HCT116 (cell line): ENCODE measurements around the gene FGD4. TPM values are rescaled to one million over a fixed set of nuclear protein-coding genes. Genes with fewer than 3 reads are reported as not detected.

Source experiments
- ATAC-seq: fragments of 200-7000 bp; cut with Tn5 transposase; 2 replicates; pipeline ENCODE4 v1.9.1; 2020; ENCODE audit warnings: mild to moderate bottlenecking, moderate library complexity
- BruUV-seq: library from RNA; stranded (reverse); fragments of 400-500 nt; replicated peaks from 2 replicates; lab custom pipeline; 2021; lab: Mats Ljungman, UMichigan
- CTCF ChIA-PET: fragments of 300-600 bp; sonication (Branson Sonifier 250); formaldehyde crosslinking; loops from one replicate; lab custom pipeline; 2021; ENCODE audit warnings: antibody characterized with exemption; lab: Charles Lee
- POLR2A ChIA-PET: fragments of 300-600, 350-600 bp; sonication (Branson Sonifier 250); formaldehyde crosslinking; loops from one replicate; lab custom pipeline; 2021; ENCODE audit warnings: antibody characterized with exemption; lab: Charles Lee
- RAD21 ChIA-PET, 2 experiments: fragments of 300-600 bp; sonication (Branson Sonifier 250); formaldehyde crosslinking; loops; one replicate each; lab custom pipeline; 2023; ENCODE audit warnings: low total read pairs in 2 of 2; ENCODE audit not compliant: uncharacterized antibody in 2 of 2, unreplicated experiment in 2 of 2, low non-redundant PET in 1 of 2; lab: Charles Lee
- DNase-seq: peaks from one replicate; pipeline ENCODE4 v3.0.0-alpha.2; 2010; ENCODE audit warnings: low read depth, low spot score
- H2AFZ ChIP-seq: fragments of 200-600 bp; shearing (Covaris generic), sonication (generic); 2 replicates; pipeline ENCODE4 v1.6.1; 2017; ENCODE audit warnings: low read depth, mixed run types, mixed read lengths, antibody characterized with exemption, low read length; ENCODE audit not compliant: poor library complexity, severe bottlenecking
- H3K27ac ChIP-seq: 2 replicates; pipeline ENCODE4 v1.5.1; 2012; ENCODE audit warnings: low read depth, low read length
- H3K27me3 ChIP-seq: fragments of 200-600 bp; sonication (generic); 2 replicates; pipeline ENCODE4 v1.6.1; 2016; ENCODE audit warnings: mixed run types, low read length, mixed read lengths; ENCODE audit not compliant: insufficient read depth
- H3K36me3 ChIP-seq, 2 experiments: fragments of 200-500 bp in 1 of 2; fragments of 200-600 bp in 1 of 2; sonication (Bioruptor generic) in 1 of 2; sonication (generic) in 1 of 2; 2 replicates each; pipeline versions ENCODE4 v1.5.1 to v1.6.1; 2014 to 2016; ENCODE audit warnings: low read length in 2 of 2, inconsistent platforms in 1 of 2, mixed read lengths in 1 of 2, mixed run types in 1 of 2; ENCODE audit not compliant: insufficient read depth in 2 of 2, control insufficient read depth in 1 of 2
- H3K4me1 ChIP-seq, 2 experiments: fragments of 200-600 bp in 1 of 2; sonication (generic) in 1 of 2; 2 replicates each; pipeline versions ENCODE4 v1.5.1 to v1.6.1; 2012 to 2017; ENCODE audit warnings: low read length in 2 of 2, inconsistent platforms in 1 of 2, mild to moderate bottlenecking in 1 of 2, mixed read lengths in 1 of 2, mixed run types in 1 of 2, moderate library complexity in 1 of 2; ENCODE audit not compliant: insufficient read depth in 2 of 2, control insufficient read depth in 1 of 2
- H3K4me2 ChIP-seq: fragments of 200-600 bp; sonication (generic); 2 replicates; pipeline ENCODE4 v1.6.1; 2017; ENCODE audit warnings: mixed run types, low read length, mixed read lengths
- H3K4me3 ChIP-seq, 2 experiments: fragments of 200-600 bp in 1 of 2; sonication (generic) in 1 of 2; replicated peaks in 1 of 2; 2 replicates each; pipeline ENCODE4 v1.5.1; 2011 to 2016; ENCODE audit warnings: low read length in 2 of 2, control low read depth in 1 of 2, low read depth in 1 of 2, mild to moderate bottlenecking in 1 of 2, mixed read lengths in 1 of 2, mixed run types in 1 of 2
- H3K79me2 ChIP-seq: fragments of 200-600 bp; sonication (generic); 2 replicates; pipeline ENCODE4 v1.6.1; 2017; ENCODE audit warnings: mild to moderate bottlenecking, mixed run types, low read length, moderate library complexity, mixed read lengths; ENCODE audit not compliant: insufficient read depth
- H3K9ac ChIP-seq: fragments of 200-600 bp; sonication (generic); 2 replicates; pipeline ENCODE4 v1.6.1; 2016; ENCODE audit warnings: low read length, mixed read lengths
- H3K9me2 ChIP-seq: fragments of 200-600 bp; sonication (generic), shearing (Covaris generic); 2 replicates; pipeline ENCODE4 v1.6.1; 2017; ENCODE audit warnings: mixed run types, mild to moderate bottlenecking, moderate library complexity; ENCODE audit not compliant: insufficient read depth
- H3K9me3 ChIP-seq, 2 experiments: fragments of 200-500 bp in 1 of 2; fragments of 200-600 bp in 1 of 2; sonication (Bioruptor generic) in 1 of 2; sonication (generic) in 1 of 2; 2 replicates each; pipeline ENCODE4 v1.6.1; 2014 to 2017; ENCODE audit warnings: low read length in 2 of 2, mixed read lengths in 2 of 2, inconsistent platforms in 1 of 2, low read depth in 1 of 2, mild to moderate bottlenecking in 1 of 2, mixed run types in 1 of 2, moderate library complexity in 1 of 2; ENCODE audit not compliant: control insufficient read depth in 1 of 2, insufficient read depth in 1 of 2
- H4K20me1 ChIP-seq: fragments of 200-600 bp; sonication (generic), shearing (Covaris generic); 2 replicates; pipeline ENCODE4 v1.6.1; 2017; ENCODE audit warnings: mixed run types, mild to moderate bottlenecking, moderate library complexity; ENCODE audit not compliant: insufficient read depth
- CEBPB ChIP-seq: IDR thresholded peaks from 2 replicates; pipeline ENCODE4 v1.6.1; 2012; ENCODE audit warnings: low read depth
- EGR1 ChIP-seq: IDR thresholded peaks from 2 replicates; pipeline ENCODE4 v1.6.1; 2012; ENCODE audit warnings: low read depth
- FOSL1 ChIP-seq: IDR thresholded peaks from 2 replicates; pipeline ENCODE4 v1.6.1; 2012; ENCODE audit warnings: low read depth
- MAX ChIP-seq: IDR thresholded peaks from 2 replicates; pipeline ENCODE4 v1.6.1; 2012
- POLR2A ChIP-seq: IDR thresholded peaks from 2 replicates; pipeline ENCODE4 v1.7.0; 2011; ENCODE audit warnings: borderline replicate concordance; ENCODE audit not compliant: insufficient read depth, insufficient read length; ENCODE audit errors: extremely low read depth
- YY1 ChIP-seq: IDR thresholded peaks from 2 replicates; pipeline ENCODE4 v1.6.1; 2011; ENCODE audit warnings: low read length, low read depth, moderate library complexity, mild to moderate bottlenecking; ENCODE audit not compliant: insufficient replicate concordance; ENCODE audit errors: extremely low read depth
- intact Hi-C: fragments of 100-400 bp; cut with micrococcal nuclease; formaldehyde crosslinking; loops from 2 replicates; pipeline ENCODE4 v1.10.0; 2022
- total RNA-seq: library from RNA; stranded (reverse); gene quantifications from one replicate; pipeline ENCODE4 v1.2.1, GENCODE V29; 2021; ENCODE audit not compliant: unreplicated experiment

Gene FGD4
- total RNA-seq, 1 experiment from 2014 or later = 7.7 TPM

GRCh38 chr12:32418221-32418620, 18.9 kb downstream of the FGD4 start:
- intact Hi-C loops = no loop called here
- H3K9me2 ChIP-seq = no peaks in the 10 kb centered on the region
- no peaks in the 10 kb centered on the region for H4K20me1 ChIP-seq
- CTCF ChIA-PET = no interaction called here
- DNase-seq (no peak), ATAC-seq (no peak)
- H3K4me2 ChIP-seq = no peak overlapping the region
- H3K79me2 ChIP-seq = peaks cover 11% of the 10 kb centered on the region; the same call in 1 of the 2 replicates
- no peak overlapping the region for H3K9ac ChIP-seq
- BruUV-seq = no TSS peak
- H2AFZ ChIP-seq = no peak overlapping the region
- H3K36me3 ChIP-seq = no peaks in the 10 kb centered on the region
- no peak for TF ChIP-seq MAX
- no peak for TF ChIP-seq FOSL1
- no peak for TF ChIP-seq CEBPB
- TF ChIP-seq POLR2A = no peak
- TF ChIP-seq YY1 = no peak
- TF ChIP-seq, all 23 proteins: peak for 0
- H3K4me3 ChIP-seq = no peak overlapping the region
- H3K9me3 ChIP-seq = no peaks in the 10 kb centered on the region
- no peak overlapping the region for H3K27ac ChIP-seq
- H3K27me3 ChIP-seq = no peaks in the 10 kb centered on the region
- RAD21 ChIA-PET = no interaction called here
- H3K4me1 ChIP-seq = peaks cover 11 to 19% of the 10 kb centered on the region in 2 experiments
- POLR2A ChIA-PET = no interaction called here

- DNase-seq (no peak), ATAC-seq (peak; percentile 40; the same call in 1 of the 2 replicates)
- Histone ChIP-seq H2AFZ (no peak overlapping the region), H3K4me1 (peaks cover 11 to 19% of the 10 kb centered on the region in 2 experiments), H3K36me3 (no peaks in the 10 kb centered on the region), H3K27ac (no peak overlapping the region), H3K79me2 (peaks cover 8% of the 10 kb centered on the region; the same call in 1 of the 2 replicates), H3K9me2 (no peaks in the 10 kb centered on the region), H3K4me3 (no peak overlapping the region), H3K9me3 (no peaks in the 10 kb centered on the region), H4K20me1 (no peaks in the 10 kb centered on the region), H3K27me3 (no peaks in the 10 kb centered on the region), H3K9ac (no peak overlapping the region), H3K4me2 (peak overlapping the region; percentile 20; the same call in 1 of the 2 replicates)
- BruUV-seq = no TSS peak
- intact Hi-C loops = no loop called here
- TF ChIP-seq EGR1 = no peak
- RAD21 ChIA-PET = no interaction called here
- CTCF ChIA-PET = no interaction called here
- POLR2A ChIA-PET = no interaction called here
Observed at GRCh38 chr12:32418903-32419519, 19.7 kb downstream of the FGD4 start.
